B cell (primary cell): Measurements from ENCODE around the gene TM6SF1.

Source experiments
- EZH2 ChIP-seq: IDR thresholded peaks from 2 replicates; pipeline ENCODE4 v1.6.1; 2012; ENCODE audit warnings: borderline replicate concordance, low read depth, mild to moderate bottlenecking, moderate library complexity, low read length; ENCODE audit not compliant: insufficient read depth, poor library complexity, severe bottlenecking
- TF ChIP-seq, protein P1 (sequence below): fragments of 200-600 bp; IDR thresholded peaks from one replicate; pipeline ENCODE4 v1.8.0; 2022; ENCODE audit warnings: antibody characterized with exemption, mild to moderate bottlenecking

DNA sequence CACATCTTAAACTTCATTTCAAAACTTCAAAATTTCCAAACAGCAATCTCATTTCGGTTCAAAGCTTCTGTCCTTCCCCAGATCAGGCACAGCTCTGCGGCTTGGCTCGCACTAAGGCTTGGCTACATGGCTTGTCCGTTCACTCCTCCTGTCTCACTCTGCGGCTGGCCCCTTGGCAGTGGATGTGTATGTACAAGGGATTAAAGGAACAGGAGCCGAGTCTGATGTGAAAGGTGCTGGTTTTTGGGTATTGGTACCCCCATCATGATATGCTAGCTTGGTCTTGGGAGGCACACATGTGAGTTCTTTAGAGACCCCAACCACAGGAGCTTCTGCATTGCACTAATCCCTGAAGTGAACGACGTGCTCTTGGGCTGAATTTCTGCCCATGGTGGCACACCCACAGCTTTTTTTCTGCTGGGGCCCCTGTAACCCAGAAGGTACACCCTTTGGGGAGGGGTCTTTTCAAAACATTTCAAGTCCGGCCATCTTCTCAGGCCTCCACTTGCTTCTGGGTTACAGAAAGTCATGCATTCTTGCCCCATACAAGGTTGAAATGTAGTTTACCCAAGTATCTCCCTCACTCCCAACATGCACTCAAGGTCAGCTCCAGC lies 12.6 kb downstream of the TM6SF1 start:
- TF ChIP-seq, protein P1, sequence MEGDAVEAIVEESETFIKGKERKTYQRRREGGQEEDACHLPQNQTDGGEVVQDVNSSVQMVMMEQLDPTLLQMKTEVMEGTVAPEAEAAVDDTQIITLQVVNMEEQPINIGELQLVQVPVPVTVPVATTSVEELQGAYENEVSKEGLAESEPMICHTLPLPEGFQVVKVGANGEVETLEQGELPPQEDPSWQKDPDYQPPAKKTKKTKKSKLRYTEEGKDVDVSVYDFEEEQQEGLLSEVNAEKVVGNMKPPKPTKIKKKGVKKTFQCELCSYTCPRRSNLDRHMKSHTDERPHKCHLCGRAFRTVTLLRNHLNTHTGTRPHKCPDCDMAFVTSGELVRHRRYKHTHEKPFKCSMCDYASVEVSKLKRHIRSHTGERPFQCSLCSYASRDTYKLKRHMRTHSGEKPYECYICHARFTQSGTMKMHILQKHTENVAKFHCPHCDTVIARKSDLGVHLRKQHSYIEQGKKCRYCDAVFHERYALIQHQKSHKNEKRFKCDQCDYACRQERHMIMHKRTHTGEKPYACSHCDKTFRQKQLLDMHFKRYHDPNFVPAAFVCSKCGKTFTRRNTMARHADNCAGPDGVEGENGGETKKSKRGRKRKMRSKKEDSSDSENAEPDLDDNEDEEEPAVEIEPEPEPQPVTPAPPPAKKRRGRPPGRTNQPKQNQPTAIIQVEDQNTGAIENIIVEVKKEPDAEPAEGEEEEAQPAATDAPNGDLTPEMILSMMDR = no peak
- no peak for TF ChIP-seq EZH2
